NT2/D1 (cell line): ENCODE data around the gene METTL14.

ENCODE experiments used
- DNase-seq: peaks from one replicate; pipeline ENCODE4 v3.0.0-alpha.2; 2011; ENCODE audit warnings: low read depth, low spot score
- H3K27me3 ChIP-seq: 2 replicates; pipeline ENCODE4 v1.6.0; 2011; ENCODE audit warnings: mild to moderate bottlenecking; ENCODE audit not compliant: insufficient read length, insufficient read depth
- H3K36me3 ChIP-seq: 2 replicates; pipeline ENCODE4 v1.6.1; 2011; ENCODE audit warnings: mild to moderate bottlenecking, low read length, mixed read lengths; ENCODE audit not compliant: insufficient read depth, insufficient read length
- H3K4me1 ChIP-seq: 2 replicates; pipeline ENCODE4 v1.5.1; 2011; ENCODE audit not compliant: insufficient read depth, insufficient read length
- H3K4me3 ChIP-seq: 2 replicates; pipeline ENCODE4 v1.5.1; 2011; ENCODE audit warnings: low read depth; ENCODE audit not compliant: insufficient read length
- H3K9ac ChIP-seq: 2 replicates; pipeline ENCODE4 v1.6.0; 2011; ENCODE audit warnings: low read depth; ENCODE audit not compliant: insufficient read length
- H3K9me3 ChIP-seq: 2 replicates; pipeline ENCODE4 v1.5.1; 2011; ENCODE audit warnings: mild to moderate bottlenecking, low read length; ENCODE audit not compliant: insufficient read depth
- SUZ12 ChIP-seq: IDR thresholded peaks from 2 replicates; pipeline ENCODE4 v1.6.1; 2011; ENCODE audit not compliant: insufficient read length, insufficient read depth; ENCODE audit errors: extremely low read depth
- YY1 ChIP-seq: IDR thresholded peaks from 2 replicates; pipeline ENCODE4 v1.6.1; 2011; ENCODE audit not compliant: insufficient read length, insufficient read depth
- ZNF274 ChIP-seq: IDR thresholded peaks from 2 replicates; pipeline ENCODE4 v1.6.1; 2011; ENCODE audit warnings: mild to moderate bottlenecking, low read depth, low read length

METTL14 gene

DNA sequence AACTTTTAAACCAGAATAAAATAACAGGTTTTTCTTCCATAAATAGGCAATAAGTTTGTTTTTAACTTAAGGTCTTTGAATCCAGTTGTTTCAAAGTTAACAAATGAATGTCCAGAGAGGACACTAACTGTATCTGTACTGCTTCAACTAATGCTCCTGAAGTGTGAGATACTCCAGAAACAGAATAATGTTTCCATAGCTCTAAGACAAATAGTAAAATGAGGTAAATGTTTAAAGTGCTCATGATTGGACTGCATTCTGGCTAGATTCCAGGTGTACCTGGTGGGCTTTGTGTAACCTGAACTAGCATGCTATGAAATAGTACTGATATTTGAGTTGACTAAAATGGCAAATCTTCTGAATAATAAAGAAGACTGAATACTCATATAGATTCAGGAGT, 51.7 kb downstream of the METTL14 start:
- H3K27me3 ChIP-seq: no peaks in the 10 kb centered on the region
- H3K4me1 ChIP-seq: no peaks in the 10 kb centered on the region
- no peaks in the 10 kb centered on the region for H3K9me3 ChIP-seq
- H3K9ac ChIP-seq: no peak overlapping the region
- H3K36me3 ChIP-seq: peaks cover 66% of the 10 kb centered on the region
- no peak overlapping the region for H3K4me3 ChIP-seq
- no peak for TF ChIP-seq YY1
- TF ChIP-seq ZNF274: no peak
- no peak for TF ChIP-seq SUZ12
- no peak for DNase-seq

DNA sequence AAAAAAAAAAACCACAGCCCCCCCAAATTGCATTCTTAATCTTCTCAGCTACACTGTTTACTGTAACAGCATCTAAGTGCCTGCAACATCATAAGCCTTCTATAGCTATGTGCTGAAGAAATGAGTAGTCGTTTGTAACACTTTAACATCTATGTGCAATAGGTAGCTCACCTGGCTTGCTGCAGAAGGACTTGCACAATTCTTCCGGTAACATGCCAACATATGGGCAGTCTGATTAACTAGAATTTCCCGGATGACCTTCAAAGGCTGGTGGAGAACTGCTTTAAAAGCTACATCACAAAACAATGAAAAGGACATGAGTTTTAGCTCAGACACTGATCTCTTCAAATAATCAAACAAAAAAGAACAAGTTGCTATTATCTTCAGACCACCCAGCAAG, 52.9 kb downstream of the METTL14 start:
- DNase-seq: no peak
- H3K4me3 ChIP-seq: no peak overlapping the region
- H3K9me3 ChIP-seq: no peaks in the 10 kb centered on the region
- peaks cover 65% of the 10 kb centered on the region for H3K36me3 ChIP-seq
- H3K4me1 ChIP-seq: no peaks in the 10 kb centered on the region
- no peak for TF ChIP-seq ZNF274
- no peak for TF ChIP-seq SUZ12
- H3K27me3 ChIP-seq: no peaks in the 10 kb centered on the region
- no peak overlapping the region for H3K9ac ChIP-seq

DNA sequence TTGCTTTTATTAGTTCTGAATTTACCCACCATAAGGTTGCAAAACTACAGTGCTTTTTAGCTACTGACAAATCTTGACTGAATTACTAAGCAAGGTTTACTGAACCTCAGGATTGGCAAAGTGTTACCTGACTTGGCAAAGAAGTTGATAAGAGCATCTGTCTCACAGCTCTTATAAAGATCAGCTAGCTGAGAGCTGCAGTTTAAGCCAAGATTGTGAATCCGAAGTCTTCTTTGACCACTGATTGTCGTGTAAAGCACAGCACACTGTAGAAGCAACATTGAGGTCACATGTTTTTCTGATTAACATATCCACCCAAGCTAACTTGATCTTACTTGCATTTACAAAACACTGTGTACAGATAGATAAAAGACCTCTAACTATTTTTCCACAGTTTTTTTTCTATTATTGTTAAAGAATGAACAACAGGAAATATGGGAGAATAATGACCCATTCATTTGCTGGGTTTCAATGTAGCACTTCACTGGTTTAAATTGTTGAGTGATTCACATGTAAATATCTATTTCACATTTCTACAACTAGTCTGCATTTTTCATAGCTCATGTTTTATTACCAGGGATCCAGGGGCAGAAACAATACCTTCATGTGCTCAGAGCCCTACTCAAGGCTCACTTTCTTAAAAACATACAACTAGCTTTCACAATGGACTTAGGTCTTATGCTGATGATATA, 54.0 kb downstream of the METTL14 start:
- Histone ChIP-seq H3K4me1 (no peaks in the 10 kb centered on the region), H3K4me3 (no peak overlapping the region), H3K9ac (no peak overlapping the region), H3K27me3 (no peaks in the 10 kb centered on the region), H3K36me3 (peaks cover 71% of the 10 kb centered on the region), H3K9me3 (no peaks in the 10 kb centered on the region)
- TF ChIP-seq ZNF274 (no peak), SUZ12 (no peak)
- peak; percentile 2 for DNase-seq

DNA sequence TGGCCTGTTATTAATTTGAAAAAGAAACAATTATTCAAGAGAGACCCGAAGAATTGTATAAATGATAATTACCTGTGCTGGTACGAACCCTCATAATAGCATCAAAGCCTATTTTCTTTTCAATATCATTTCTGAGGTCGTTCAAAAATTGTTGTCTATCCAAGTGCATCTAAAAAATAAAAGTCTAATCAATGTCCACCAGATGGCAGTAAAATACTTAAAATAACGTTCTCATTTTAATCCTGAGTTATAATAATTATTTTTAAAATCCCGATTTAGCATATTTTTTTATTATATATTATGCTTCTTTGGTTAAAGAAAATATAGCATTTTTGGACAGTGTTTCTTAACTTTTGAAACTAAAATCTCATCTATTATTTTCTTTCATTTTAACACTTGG, 55.7 kb downstream of the METTL14 start:
- H3K36me3 ChIP-seq: peaks cover 71% of the 10 kb centered on the region
- no peak overlapping the region for H3K4me3 ChIP-seq
- H3K9ac ChIP-seq: no peak overlapping the region
- no peaks in the 10 kb centered on the region for H3K27me3 ChIP-seq
- H3K9me3 ChIP-seq: no peaks in the 10 kb centered on the region
- no peak for DNase-seq
- TF ChIP-seq SUZ12: no peak
- TF ChIP-seq ZNF274: no peak
- no peak for TF ChIP-seq YY1
- H3K4me1 ChIP-seq: no peaks in the 10 kb centered on the region

DNA sequence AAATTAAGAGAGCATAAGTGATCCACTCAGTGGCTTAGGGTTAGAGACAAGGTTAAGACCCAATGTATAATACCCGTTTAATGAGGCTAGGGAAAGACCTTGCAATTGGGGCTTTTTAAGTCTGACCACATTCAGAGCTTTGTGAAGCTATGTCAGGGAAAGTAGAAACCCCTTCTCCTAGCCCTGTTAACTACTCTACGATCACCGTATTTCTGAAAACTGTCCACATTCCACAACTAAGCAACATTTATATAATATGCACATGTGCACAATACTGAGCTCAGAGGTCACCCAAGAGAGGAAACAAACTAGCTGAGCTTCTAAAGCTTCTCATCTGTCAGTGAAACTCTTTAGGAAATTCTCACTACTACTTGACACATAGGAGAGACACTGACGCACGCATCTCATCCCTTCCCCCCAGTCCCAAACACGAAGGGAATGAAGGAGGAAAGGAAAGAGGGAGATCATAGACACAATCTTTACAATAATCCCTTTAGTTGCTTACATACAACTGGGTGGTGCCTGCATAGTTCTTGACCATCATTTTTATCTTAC, 56.2 kb downstream of the METTL14 start:
- no peaks in the 10 kb centered on the region for H3K27me3 ChIP-seq
- no peak for TF ChIP-seq YY1
- no peak for TF ChIP-seq ZNF274
- no peak for TF ChIP-seq SUZ12

DNA sequence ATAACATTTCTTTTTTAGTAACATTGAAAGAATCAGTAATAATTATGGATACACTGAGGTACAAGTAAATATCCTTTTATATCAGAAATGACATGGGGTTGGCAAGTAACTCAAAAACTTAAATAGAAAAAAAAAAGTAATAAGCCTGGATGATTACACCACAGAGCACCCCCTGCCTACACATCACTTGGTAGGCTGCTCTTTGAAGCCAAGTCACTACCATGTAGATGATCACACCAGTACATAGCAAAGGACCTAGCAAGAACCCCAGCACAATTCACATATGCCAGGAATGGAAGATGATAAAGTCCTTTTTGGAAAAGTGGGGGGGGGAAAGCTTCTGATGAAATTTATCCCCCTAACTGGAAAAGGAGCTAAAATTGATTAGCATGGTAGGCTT, 56.9 kb downstream of the METTL14 start:
- no peak overlapping the region for H3K9ac ChIP-seq
- no peak for TF ChIP-seq SUZ12
- TF ChIP-seq YY1: no peak
- TF ChIP-seq ZNF274: no peak
- DNase-seq: no peak
- peaks cover 62% of the 10 kb centered on the region for H3K36me3 ChIP-seq
- no peaks in the 10 kb centered on the region for H3K27me3 ChIP-seq
- H3K4me1 ChIP-seq: no peaks in the 10 kb centered on the region
- no peaks in the 10 kb centered on the region for H3K9me3 ChIP-seq
- H3K4me3 ChIP-seq: no peak overlapping the region

More for the DNA sequence above, 56.2 kb downstream of the METTL14 start:
- Histone ChIP-seq H3K4me3 (no peak overlapping the region), H3K9me3 (no peaks in the 10 kb centered on the region), H3K4me1 (no peaks in the 10 kb centered on the region), H3K36me3 (peaks cover 67% of the 10 kb centered on the region), H3K9ac (no peak overlapping the region)
- no peak for DNase-seq

DNA sequence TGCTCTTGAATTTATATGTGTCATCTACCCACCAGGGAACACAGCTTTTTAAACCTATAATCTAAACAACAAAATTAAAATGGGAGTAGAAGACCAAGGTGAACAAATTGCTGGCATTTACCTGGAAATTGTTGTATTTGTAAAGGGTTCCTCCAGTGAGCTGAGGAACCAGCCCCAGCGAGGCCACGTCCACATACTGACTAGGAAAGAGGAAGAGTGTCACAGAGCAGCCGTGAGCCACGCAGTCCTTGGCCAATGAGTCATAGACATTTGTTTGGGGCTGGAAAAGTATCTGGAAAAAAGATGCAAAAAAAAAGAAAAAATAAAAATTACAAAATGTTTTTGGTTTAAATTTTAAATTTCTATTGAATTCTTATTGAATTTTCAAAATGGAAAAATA, 58.7 kb downstream of the METTL14 start:
- Histone ChIP-seq H3K4me3 (no peak overlapping the region), H3K4me1 (no peaks in the 10 kb centered on the region), H3K9me3 (no peaks in the 10 kb centered on the region), H3K36me3 (peaks cover 48% of the 10 kb centered on the region), H3K27me3 (no peaks in the 10 kb centered on the region), H3K9ac (no peak overlapping the region)
- TF ChIP-seq SUZ12 (no peak), YY1 (no peak), ZNF274 (no peak)
- no peak for DNase-seq
